SK-N-SH (cell line): ENCODE data around the gene APC2.

ENCODE experiments used
- ELF1 ChIP-seq: IDR thresholded peaks from 2 replicates; pipeline ENCODE4 v1.4.0; 2012
- EZH2phosphoT487 ChIP-seq: fragments of 200-600 bp; sonication (generic); IDR thresholded peaks from 2 replicates; pipeline ENCODE4 v1.6.1; 2017; ENCODE audit warnings: low read depth, mixed run types, mild to moderate bottlenecking, antibody characterized with exemption, moderate library complexity, borderline replicate concordance
- GABPA ChIP-seq: IDR thresholded peaks from 2 replicates; pipeline ENCODE4 v1.4.0; 2012; ENCODE audit warnings: low read depth, mild to moderate bottlenecking
- JUND ChIP-seq: IDR thresholded peaks from 2 replicates; pipeline ENCODE4 v1.4.0; 2012
- MXI1 ChIP-seq: IDR thresholded peaks from 2 replicates; pipeline ENCODE4 v1.6.1; 2012; ENCODE audit warnings: mild to moderate bottlenecking, low read depth, low read length, improper control_type of control experiment
- POLR2AphosphoS5 ChIP-seq: IDR thresholded peaks from 2 replicates; pipeline ENCODE4 v1.6.1; 2012; ENCODE audit warnings: low read depth, low read length
- RAD21 ChIP-seq: IDR thresholded peaks from 2 replicates; pipeline ENCODE4 v1.6.1; 2012; ENCODE audit warnings: mild to moderate bottlenecking, low read length
- RCOR1 ChIP-seq: fragments of 150-350 bp; IDR thresholded peaks from 2 replicates; pipeline ENCODE4 v1.6.1; 2017; ENCODE audit warnings: antibody characterized with exemption, low read length
- RFX5 ChIP-seq: IDR thresholded peaks from 2 replicates; pipeline ENCODE4 v1.6.1; 2012; ENCODE audit warnings: mild to moderate bottlenecking, improper control_type of control experiment, low read length
- TEAD4 ChIP-seq: IDR thresholded peaks from 2 replicates; pipeline ENCODE4 v1.4.0; 2012; ENCODE audit warnings: mild to moderate bottlenecking, borderline replicate concordance; ENCODE audit not compliant: insufficient read depth
- YY1 ChIP-seq: IDR thresholded peaks from 2 replicates; pipeline ENCODE4 v1.4.0; 2012; ENCODE audit warnings: low read depth, mild to moderate bottlenecking
- TF ChIP-seq, protein P1 (sequence below): fragments of 200-600 bp; sonication (generic); IDR thresholded peaks from 2 replicates; pipeline ENCODE4 v1.6.1; 2017; ENCODE audit warnings: antibody characterized with exemption, mild to moderate bottlenecking, moderate library complexity
- TF ChIP-seq, protein P2 (sequence below): IDR thresholded peaks from 2 replicates; pipeline ENCODE4 v1.6.1; 2012; ENCODE audit warnings: mild to moderate bottlenecking, low read depth, low read length, moderate library complexity
- TF ChIP-seq, protein P3 (sequence below): fragments of 150-350 bp; IDR thresholded peaks from 2 replicates; pipeline ENCODE4 v1.6.1; 2017; ENCODE audit warnings: antibody characterized with exemption, low read length, low read depth, borderline replicate concordance

DNA sequence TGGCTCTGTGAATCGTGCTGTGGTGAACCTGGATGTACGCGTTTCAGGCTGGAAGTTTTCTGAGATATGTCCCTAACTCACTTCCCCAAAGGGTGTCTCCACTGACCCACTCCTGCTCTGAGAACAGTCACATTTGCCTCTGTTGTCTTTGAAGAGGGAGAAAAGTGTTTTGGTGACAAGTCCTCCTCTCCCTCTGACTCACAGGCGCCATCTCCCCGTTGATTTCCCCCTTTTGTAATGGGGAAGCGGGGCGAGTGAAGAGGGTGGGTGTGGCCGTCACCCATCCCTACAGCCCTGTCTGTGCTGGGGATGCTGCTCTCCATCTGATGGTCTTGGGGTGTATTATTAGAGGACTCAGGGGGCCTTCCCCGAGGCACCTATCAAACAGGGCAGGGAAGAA, 9.6 kb downstream of the APC2 start:
- TF ChIP-seq, protein P1, sequence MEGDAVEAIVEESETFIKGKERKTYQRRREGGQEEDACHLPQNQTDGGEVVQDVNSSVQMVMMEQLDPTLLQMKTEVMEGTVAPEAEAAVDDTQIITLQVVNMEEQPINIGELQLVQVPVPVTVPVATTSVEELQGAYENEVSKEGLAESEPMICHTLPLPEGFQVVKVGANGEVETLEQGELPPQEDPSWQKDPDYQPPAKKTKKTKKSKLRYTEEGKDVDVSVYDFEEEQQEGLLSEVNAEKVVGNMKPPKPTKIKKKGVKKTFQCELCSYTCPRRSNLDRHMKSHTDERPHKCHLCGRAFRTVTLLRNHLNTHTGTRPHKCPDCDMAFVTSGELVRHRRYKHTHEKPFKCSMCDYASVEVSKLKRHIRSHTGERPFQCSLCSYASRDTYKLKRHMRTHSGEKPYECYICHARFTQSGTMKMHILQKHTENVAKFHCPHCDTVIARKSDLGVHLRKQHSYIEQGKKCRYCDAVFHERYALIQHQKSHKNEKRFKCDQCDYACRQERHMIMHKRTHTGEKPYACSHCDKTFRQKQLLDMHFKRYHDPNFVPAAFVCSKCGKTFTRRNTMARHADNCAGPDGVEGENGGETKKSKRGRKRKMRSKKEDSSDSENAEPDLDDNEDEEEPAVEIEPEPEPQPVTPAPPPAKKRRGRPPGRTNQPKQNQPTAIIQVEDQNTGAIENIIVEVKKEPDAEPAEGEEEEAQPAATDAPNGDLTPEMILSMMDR = no peak
- TF ChIP-seq RAD21 (no peak), JUND (no peak), POLR2AphosphoS5 (no peak), YY1 (no peak), RCOR1 (no peak), GABPA (no peak), TEAD4 (no peak), MXI1 (no peak), ELF1 (no peak), EZH2phosphoT487 (no peak), RFX5 (no peak)
- TF ChIP-seq, protein P2, sequence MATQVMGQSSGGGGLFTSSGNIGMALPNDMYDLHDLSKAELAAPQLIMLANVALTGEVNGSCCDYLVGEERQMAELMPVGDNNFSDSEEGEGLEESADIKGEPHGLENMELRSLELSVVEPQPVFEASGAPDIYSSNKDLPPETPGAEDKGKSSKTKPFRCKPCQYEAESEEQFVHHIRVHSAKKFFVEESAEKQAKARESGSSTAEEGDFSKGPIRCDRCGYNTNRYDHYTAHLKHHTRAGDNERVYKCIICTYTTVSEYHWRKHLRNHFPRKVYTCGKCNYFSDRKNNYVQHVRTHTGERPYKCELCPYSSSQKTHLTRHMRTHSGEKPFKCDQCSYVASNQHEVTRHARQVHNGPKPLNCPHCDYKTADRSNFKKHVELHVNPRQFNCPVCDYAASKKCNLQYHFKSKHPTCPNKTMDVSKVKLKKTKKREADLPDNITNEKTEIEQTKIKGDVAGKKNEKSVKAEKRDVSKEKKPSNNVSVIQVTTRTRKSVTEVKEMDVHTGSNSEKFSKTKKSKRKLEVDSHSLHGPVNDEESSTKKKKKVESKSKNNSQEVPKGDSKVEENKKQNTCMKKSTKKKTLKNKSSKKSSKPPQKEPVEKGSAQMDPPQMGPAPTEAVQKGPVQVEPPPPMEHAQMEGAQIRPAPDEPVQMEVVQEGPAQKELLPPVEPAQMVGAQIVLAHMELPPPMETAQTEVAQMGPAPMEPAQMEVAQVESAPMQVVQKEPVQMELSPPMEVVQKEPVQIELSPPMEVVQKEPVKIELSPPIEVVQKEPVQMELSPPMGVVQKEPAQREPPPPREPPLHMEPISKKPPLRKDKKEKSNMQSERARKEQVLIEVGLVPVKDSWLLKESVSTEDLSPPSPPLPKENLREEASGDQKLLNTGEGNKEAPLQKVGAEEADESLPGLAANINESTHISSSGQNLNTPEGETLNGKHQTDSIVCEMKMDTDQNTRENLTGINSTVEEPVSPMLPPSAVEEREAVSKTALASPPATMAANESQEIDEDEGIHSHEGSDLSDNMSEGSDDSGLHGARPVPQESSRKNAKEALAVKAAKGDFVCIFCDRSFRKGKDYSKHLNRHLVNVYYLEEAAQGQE = no peak
- TF ChIP-seq, protein P3, sequence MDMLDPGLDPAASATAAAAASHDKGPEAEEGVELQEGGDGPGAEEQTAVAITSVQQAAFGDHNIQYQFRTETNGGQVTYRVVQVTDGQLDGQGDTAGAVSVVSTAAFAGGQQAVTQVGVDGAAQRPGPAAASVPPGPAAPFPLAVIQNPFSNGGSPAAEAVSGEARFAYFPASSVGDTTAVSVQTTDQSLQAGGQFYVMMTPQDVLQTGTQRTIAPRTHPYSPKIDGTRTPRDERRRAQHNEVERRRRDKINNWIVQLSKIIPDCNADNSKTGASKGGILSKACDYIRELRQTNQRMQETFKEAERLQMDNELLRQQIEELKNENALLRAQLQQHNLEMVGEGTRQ = no peak
